ENCODE data around the gene CHMP6. TPM values are rescaled to one million over a fixed set of nuclear protein-coding genes. Genes with fewer than 3 reads are reported as not detected.
A peak's percentile ranks its signal among the peaks of the same experiment; 100 is the strongest.

The CHMP6 gene
- total RNA-seq, 2 donors from 2014 or later, result 28.4 to 32.5 TPM

DNA sequence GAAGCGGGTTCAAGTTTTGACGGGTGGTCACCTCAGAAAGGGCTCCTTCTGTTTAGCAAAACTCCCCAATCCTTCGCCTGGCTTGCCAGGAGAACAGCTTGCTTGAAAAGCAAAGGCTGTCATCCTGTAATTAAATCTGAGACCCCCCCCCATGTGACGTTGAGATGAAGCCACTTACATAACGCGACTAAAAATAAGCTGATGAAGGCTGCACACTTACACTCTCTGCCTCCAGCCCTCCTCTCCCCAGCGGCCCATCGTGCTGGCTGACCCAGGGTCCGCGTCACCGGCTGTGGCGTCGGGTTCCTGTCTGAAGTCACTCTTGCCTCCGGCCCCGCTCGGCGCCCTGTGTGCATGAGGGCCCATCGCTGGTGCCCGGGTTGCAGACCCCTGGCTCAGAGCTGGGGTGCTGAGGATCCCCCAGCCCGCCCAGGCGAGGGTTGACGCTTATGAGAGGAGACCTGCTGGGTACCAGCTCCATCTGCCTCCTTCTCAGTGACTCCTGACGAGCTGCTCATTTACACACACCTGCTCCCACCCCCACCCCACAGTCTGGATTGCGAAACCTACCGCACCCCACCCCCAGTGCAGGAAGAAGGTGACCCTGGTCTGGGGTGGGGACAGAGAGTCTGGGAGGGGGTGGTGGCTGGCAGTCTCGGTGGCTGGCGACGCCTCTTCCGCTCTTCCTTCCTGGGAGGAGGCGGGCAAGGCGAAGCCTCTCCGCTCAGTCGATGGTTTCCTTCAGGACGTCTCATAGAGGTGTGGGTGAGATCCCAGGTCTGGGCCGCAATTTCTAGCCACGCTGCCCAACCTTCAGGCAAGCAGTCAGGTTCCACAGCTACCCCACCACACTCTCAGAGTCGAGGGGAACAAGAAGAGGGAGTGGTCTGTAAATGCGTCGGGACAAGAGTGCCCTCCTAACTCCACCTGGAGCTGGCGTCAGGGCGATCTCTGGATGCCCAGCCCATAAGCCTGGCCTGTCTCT, 40.2 kb downstream of the CHMP6 start:
- WGBS, 2 experiments (ENCODE audit: insufficient coverage in 1 of 2, insufficient read length in 1 of 2), result 88 to 93% methylated on average over 27 to 39 of the region's 41 CpGs
- no peak overlapping the region for H3K4me3 ChIP-seq (ENCODE audit: low read length)
- no peaks in the 10 kb centered on the region for H3K9me3 Mint-ChIP-seq
- no peaks in the 10 kb centered on the region for H3K36me3 ChIP-seq (ENCODE audit: control insufficient read depth, insufficient read depth, low read length)
- H3K4me3 Mint-ChIP-seq, result no peak overlapping the region
- H3K27ac Mint-ChIP-seq, result no peak overlapping the region
- H3K36me3 Mint-ChIP-seq (ENCODE audit: low read depth), result peaks cover 5% of the 10 kb centered on the region
- TF ChIP-seq, protein P1, sequence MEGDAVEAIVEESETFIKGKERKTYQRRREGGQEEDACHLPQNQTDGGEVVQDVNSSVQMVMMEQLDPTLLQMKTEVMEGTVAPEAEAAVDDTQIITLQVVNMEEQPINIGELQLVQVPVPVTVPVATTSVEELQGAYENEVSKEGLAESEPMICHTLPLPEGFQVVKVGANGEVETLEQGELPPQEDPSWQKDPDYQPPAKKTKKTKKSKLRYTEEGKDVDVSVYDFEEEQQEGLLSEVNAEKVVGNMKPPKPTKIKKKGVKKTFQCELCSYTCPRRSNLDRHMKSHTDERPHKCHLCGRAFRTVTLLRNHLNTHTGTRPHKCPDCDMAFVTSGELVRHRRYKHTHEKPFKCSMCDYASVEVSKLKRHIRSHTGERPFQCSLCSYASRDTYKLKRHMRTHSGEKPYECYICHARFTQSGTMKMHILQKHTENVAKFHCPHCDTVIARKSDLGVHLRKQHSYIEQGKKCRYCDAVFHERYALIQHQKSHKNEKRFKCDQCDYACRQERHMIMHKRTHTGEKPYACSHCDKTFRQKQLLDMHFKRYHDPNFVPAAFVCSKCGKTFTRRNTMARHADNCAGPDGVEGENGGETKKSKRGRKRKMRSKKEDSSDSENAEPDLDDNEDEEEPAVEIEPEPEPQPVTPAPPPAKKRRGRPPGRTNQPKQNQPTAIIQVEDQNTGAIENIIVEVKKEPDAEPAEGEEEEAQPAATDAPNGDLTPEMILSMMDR (conservative IDR thresholded peaks at IDR 0.05), result no peak
- no peak overlapping the region for H3K27ac ChIP-seq (ENCODE audit: low read depth, low read length)
- no peaks in the 10 kb centered on the region for H3K9me3 ChIP-seq (ENCODE audit: control insufficient read depth, low read length)
- no peaks in the 10 kb centered on the region for H3K27me3 ChIP-seq (ENCODE audit: control insufficient read depth, insufficient read depth, low read length, poor library complexity, severe bottlenecking)
- peaks cover 18% of the 10 kb centered on the region for H3K4me1 Mint-ChIP-seq
- no peak for DNase-seq
- peaks cover 11% of the 10 kb centered on the region for H3K27me3 Mint-ChIP-seq (ENCODE audit: insufficient read depth)
- no peaks in the 10 kb centered on the region for H3K4me1 ChIP-seq (ENCODE audit: control insufficient read depth, insufficient read depth, low read length)
- no peak overlapping the region for H3K9ac ChIP-seq (ENCODE audit: extremely low read depth, low read length, poor library complexity, severe bottlenecking)

DNA sequence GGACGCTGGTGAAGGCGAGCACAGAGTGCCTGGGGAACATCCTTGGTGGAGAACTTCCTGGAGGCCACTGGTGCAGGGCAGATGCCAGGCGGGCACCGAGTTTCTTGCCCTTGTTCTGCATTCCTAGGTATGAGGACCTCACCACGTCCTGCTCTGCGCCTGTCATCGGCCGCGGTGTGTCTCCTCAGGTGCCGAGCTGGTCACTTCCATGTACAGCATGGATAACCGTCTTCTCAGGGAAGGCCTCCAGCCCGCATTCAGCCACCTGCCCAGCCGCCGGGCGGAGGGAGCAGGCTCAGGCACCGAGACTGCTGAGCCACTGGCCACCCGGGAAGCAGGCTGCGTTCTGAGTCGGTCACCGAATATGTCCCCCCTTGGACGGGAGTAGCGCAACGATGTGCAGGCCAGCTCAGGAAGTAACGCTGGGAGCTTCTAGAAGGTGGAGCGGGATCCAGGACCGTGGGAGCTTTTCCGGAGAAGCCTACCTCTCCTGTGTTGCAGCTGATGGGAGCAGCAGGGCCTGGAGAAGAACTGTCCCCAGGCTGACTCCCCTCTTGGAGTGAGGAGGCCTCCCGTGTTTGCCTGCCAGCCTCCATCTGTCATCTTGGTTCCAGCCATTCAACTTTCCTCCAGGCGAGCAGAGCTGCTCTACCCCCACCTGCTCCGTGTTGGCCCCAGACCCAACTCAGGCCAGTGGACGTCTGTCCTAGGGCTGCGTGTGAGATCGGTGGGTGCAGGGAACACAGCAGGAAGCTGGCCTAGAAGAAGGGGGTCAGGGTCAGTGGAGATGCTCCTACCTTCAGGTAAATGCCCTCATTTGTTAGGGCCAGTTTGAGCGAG, 41.2 kb downstream of the CHMP6 start:
- Histone ChIP-seq H3K9ac (ENCODE audit: extremely low read depth, low read length, poor library complexity, severe bottlenecking) (no peak overlapping the region), H3K9me3 (ENCODE audit: control insufficient read depth, low read length) (no peaks in the 10 kb centered on the region), H3K36me3 (ENCODE audit: control insufficient read depth, insufficient read depth, low read length) (no peaks in the 10 kb centered on the region), H3K27me3 (ENCODE audit: control insufficient read depth, insufficient read depth, low read length, poor library complexity, severe bottlenecking) (no peaks in the 10 kb centered on the region), H3K4me1 (ENCODE audit: control insufficient read depth, insufficient read depth, low read length) (no peaks in the 10 kb centered on the region), H3K4me3 (ENCODE audit: low read length) (peak overlapping the region; percentile 87), H3K27ac (ENCODE audit: low read depth, low read length) (no peak overlapping the region)
- TF ChIP-seq, protein P1 (conservative IDR thresholded peaks at IDR 0.05), result no peak
- Mint-ChIP-seq H3K9me3 (no peaks in the 10 kb centered on the region), H3K4me1 (peaks cover 21% of the 10 kb centered on the region), H3K4me3 (peak overlapping the region; percentile 86), H3K36me3 (ENCODE audit: low read depth) (peaks cover 8% of the 10 kb centered on the region), H3K27ac (no peak overlapping the region), H3K27me3 (ENCODE audit: insufficient read depth) (peaks cover 11% of the 10 kb centered on the region)
- WGBS, 2 experiments (ENCODE audit: insufficient coverage in 1 of 2, insufficient read length in 1 of 2), result 92 to 95% methylated on average over 25 to 34 of the region's 34 CpGs
- no peak for DNase-seq

DNA sequence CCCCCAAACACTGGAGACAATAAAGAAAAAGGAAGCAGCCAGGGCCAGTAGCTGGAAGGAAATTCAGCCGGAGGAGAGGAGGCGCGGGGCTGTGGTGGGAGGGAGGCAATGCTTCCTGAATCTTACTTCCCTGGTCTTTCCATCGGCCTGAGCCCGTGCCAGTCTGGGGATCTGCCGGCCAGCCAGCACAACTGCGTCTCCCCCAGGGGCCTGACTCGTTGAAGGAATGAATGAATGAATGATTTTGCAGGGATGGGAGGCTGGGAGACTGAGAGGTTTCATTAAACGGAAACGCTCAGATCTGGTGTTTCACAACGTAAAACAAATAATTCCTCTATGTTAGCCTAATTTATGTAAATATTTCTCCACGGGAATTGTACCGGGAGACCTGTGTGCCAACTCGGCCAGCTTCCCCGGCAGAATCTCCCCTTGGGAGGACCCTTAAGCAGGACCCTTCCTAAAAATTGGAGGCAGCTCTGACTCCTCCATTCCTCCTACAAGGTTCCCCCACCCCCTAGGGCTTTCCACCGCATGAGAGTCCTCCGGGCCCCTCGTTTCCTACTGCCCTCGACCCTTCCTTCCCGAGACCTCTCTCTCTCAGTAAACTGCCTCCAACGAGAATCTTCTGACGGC, 42.0 kb downstream of the CHMP6 start:
- H3K36me3 ChIP-seq (ENCODE audit: control insufficient read depth, insufficient read depth, low read length), result no peaks in the 10 kb centered on the region
- Mint-ChIP-seq H3K9me3 (no peaks in the 10 kb centered on the region), H3K4me1 (peaks cover 21% of the 10 kb centered on the region), H3K36me3 (ENCODE audit: low read depth) (peaks cover 11% of the 10 kb centered on the region), H3K27me3 (ENCODE audit: insufficient read depth) (peaks cover 11% of the 10 kb centered on the region), H3K27ac (peak overlapping the region; percentile 74), H3K4me3 (peak overlapping the region; percentile 86)
- H3K27me3 ChIP-seq (ENCODE audit: control insufficient read depth, insufficient read depth, low read length, poor library complexity, severe bottlenecking), result no peaks in the 10 kb centered on the region
- H3K9me3 ChIP-seq (ENCODE audit: control insufficient read depth, low read length), result no peaks in the 10 kb centered on the region
- WGBS, 2 experiments (ENCODE audit: insufficient coverage in 1 of 2, insufficient read length in 1 of 2), result 15 to 36% methylated on average over 11 to 22 of the region's 22 CpGs
- no peaks in the 10 kb centered on the region for H3K4me1 ChIP-seq (ENCODE audit: control insufficient read depth, insufficient read depth, low read length)
- DNase-seq, result peak; percentile 68
- no peak overlapping the region for H3K9ac ChIP-seq (ENCODE audit: extremely low read depth, low read length, poor library complexity, severe bottlenecking)
- peak overlapping the region; percentile 87 for H3K4me3 ChIP-seq (ENCODE audit: low read length)
- TF ChIP-seq, protein P1 (conservative IDR thresholded peaks at IDR 0.05), result no peak
- no peak overlapping the region for H3K27ac ChIP-seq (ENCODE audit: low read depth, low read length)
